H1 (cell line): Measurements from ENCODE around the gene PRIMPOL. TPM values are rescaled to one million over a fixed set of nuclear protein-coding genes. Genes with fewer than 3 reads are reported as not detected.

Experiments used
- CTCF ChIA-PET: fragments of 300-600 bp; sonication (Branson Sonifier 250); formaldehyde crosslinking; loops from one replicate; lab custom pipeline; 2021; ENCODE audit not compliant: partially characterized antibody; lab: Charles Lee
- POLR2A ChIA-PET: fragments of 300-600 bp; sonication (Branson Sonifier 250); formaldehyde crosslinking; loops from one replicate; lab custom pipeline; 2021; ENCODE audit warnings: inconsistent platforms; ENCODE audit not compliant: partially characterized antibody; lab: Charles Lee
- DNase-seq, 2 experiments: peaks; one replicate each; pipeline versions ENCODE4 v3.0.0 to v3.0.0-alpha.2; 2010 to 2022; ENCODE audit warnings: low spot score in 2 of 2, low read depth in 1 of 2, mixed read lengths in 1 of 2
- FAIRE-seq: peaks from 2 replicates; lab custom pipeline; 2011; peaks lifted over from hg19 to GRCh38; lab: Jason Lieb, UNC
- H2AFZ ChIP-seq: 2 replicates; pipeline ENCODE4 v1.8.1; 2012; ENCODE audit warnings: low read length, inconsistent platforms
- H2AK5ac ChIP-seq: 2 replicates; pipeline ENCODE4 v1.6.1; 2013; ENCODE audit warnings: low read depth, low read length
- H2BK120ac ChIP-seq: replicated peaks from 2 replicates; pipeline ENCODE3; 2013; ENCODE audit warnings: low read depth, low read length, inconsistent platforms
- H2BK12ac ChIP-seq: 2 replicates; pipeline ENCODE4 v1.6.1; 2013; ENCODE audit warnings: low read depth, low read length
- H2BK15ac ChIP-seq: 2 replicates; pipeline ENCODE4 v1.6.1; 2013; ENCODE audit warnings: low read length
- H2BK20ac ChIP-seq: 2 replicates; pipeline ENCODE4 v1.6.1; 2013; ENCODE audit warnings: low read length
- H2BK5ac ChIP-seq: 2 replicates; pipeline ENCODE4 v1.6.1; 2013; ENCODE audit warnings: low read depth, low read length
- H3K14ac ChIP-seq: 2 replicates; pipeline ENCODE4 v1.6.1; 2013; ENCODE audit warnings: inconsistent platforms; ENCODE audit not compliant: insufficient read length
- H3K18ac ChIP-seq: 2 replicates; pipeline ENCODE4 v1.6.1; 2013; ENCODE audit warnings: low read length; ENCODE audit errors: extremely low read depth
- H3K23ac ChIP-seq: 2 replicates; pipeline ENCODE4 v1.6.1; 2013; ENCODE audit warnings: inconsistent platforms; ENCODE audit not compliant: insufficient read length
- H3K23me2 ChIP-seq: 2 replicates; pipeline ENCODE4 v1.6.1; 2013; ENCODE audit warnings: low read depth, low read length
- H3K27ac ChIP-seq: 2 replicates; pipeline ENCODE4 v1.6.1; 2011; ENCODE audit warnings: low read depth, low read length, inconsistent platforms
- H3K27me3 ChIP-seq, 4 experiments: replicated peaks in 1 of 4; 1 replicate in 1 of 4; 2 replicates in 3 of 4; pipeline versions ENCODE4 v1.6.1 to v1.8.1; 2011 to 2013; ENCODE audit warnings: low read length in 3 of 4, mild to moderate bottlenecking in 3 of 4, inconsistent platforms in 2 of 4, mixed read lengths in 2 of 4, moderate library complexity in 1 of 4; ENCODE audit not compliant: control insufficient read depth in 3 of 4, insufficient read depth in 3 of 4; ENCODE audit errors: extremely low read depth in 1 of 4
- H3K36me3 ChIP-seq, 4 experiments: 2 replicates each; pipeline versions ENCODE4 v1.6.1 to v1.8.1; 2011 to 2013; ENCODE audit warnings: mild to moderate bottlenecking in 4 of 4, low read length in 3 of 4, moderate library complexity in 2 of 4, control low read depth in 1 of 4, inconsistent platforms in 1 of 4; ENCODE audit not compliant: insufficient read depth in 4 of 4, control insufficient read depth in 2 of 4
- H3K4ac ChIP-seq: replicated peaks from 2 replicates; pipeline ENCODE3; 2013; ENCODE audit warnings: low read length, low read depth, mixed read lengths, inconsistent platforms; ENCODE audit not compliant: insufficient read length
- H3K4me1 ChIP-seq, 4 experiments: replicated peaks in 1 of 4; 1 replicate in 1 of 4; 2 replicates in 3 of 4; pipeline versions ENCODE4 v1.6.1 to v1.8.1; 2011 to 2013; ENCODE audit warnings: low read length in 3 of 4, inconsistent platforms in 2 of 4, mixed read lengths in 1 of 4; ENCODE audit not compliant: insufficient read depth in 4 of 4, control insufficient read depth in 3 of 4
- H3K4me2 ChIP-seq, 2 experiments: 2 replicates each; pipeline versions ENCODE4 v1.6.1 to v1.8.1; 2011 to 2013; ENCODE audit warnings: low read depth in 2 of 2, low read length in 2 of 2, control low read depth in 1 of 2, inconsistent platforms in 1 of 2, mild to moderate bottlenecking in 1 of 2; ENCODE audit not compliant: insufficient read depth in 1 of 2
- H3K4me3 ChIP-seq, 4 experiments: fragments of 200-600, 300-600 bp in 1 of 4; sonication (generic), shearing (Covaris generic), sonication (Bioruptor Twin) in 1 of 4; 2 replicates each; pipeline versions ENCODE4 v1.5.1 to v1.8.1; 2011 to 2016; ENCODE audit warnings: low read length in 4 of 4, low read depth in 3 of 4, control low read depth in 2 of 4, inconsistent platforms in 2 of 4, mild to moderate bottlenecking in 2 of 4, mixed read lengths in 1 of 4, moderate library complexity in 1 of 4; ENCODE audit not compliant: insufficient read depth in 2 of 4; ENCODE audit errors: extremely low read depth in 1 of 4
- H3K56ac ChIP-seq: replicated peaks from 2 replicates; pipeline ENCODE3; 2013; ENCODE audit warnings: low read depth, mild to moderate bottlenecking, mixed read lengths, low read length, inconsistent platforms; ENCODE audit not compliant: insufficient read length
- H3K79me1 ChIP-seq: 2 replicates; pipeline ENCODE4 v1.6.1; 2013; ENCODE audit warnings: low read depth, low read length, control low read depth
- H3K79me2 ChIP-seq, 2 experiments: 2 replicates each; pipeline versions ENCODE4 v1.6.1 to v1.8.1; 2012 to 2013; ENCODE audit warnings: low read length in 2 of 2, mild to moderate bottlenecking in 2 of 2, inconsistent platforms in 1 of 2; ENCODE audit not compliant: insufficient read depth in 2 of 2, control insufficient read depth in 1 of 2
- H3K9ac ChIP-seq, 4 experiments: replicated peaks in 1 of 4; 1 replicate in 1 of 4; 2 replicates in 3 of 4; pipeline versions ENCODE4 v1.6.1 to v1.8.1; 2011 to 2013; ENCODE audit warnings: low read depth in 3 of 4, low read length in 3 of 4, control low read depth in 2 of 4, mild to moderate bottlenecking in 2 of 4, moderate library complexity in 2 of 4, inconsistent platforms in 1 of 4; ENCODE audit errors: extremely low read depth in 1 of 4
- H3K9me3 ChIP-seq, 2 experiments: 2 replicates each; pipeline versions ENCODE4 v1.6.1 to v1.8.1; 2012 to 2013; ENCODE audit warnings: mild to moderate bottlenecking in 2 of 2, moderate library complexity in 2 of 2, control low read depth in 1 of 2, inconsistent platforms in 1 of 2, low read depth in 1 of 2, low read length in 1 of 2, mixed read lengths in 1 of 2; ENCODE audit not compliant: insufficient read depth in 2 of 2
- H4K20me1 ChIP-seq, 2 experiments: replicated peaks in 1 of 2; 2 replicates each; pipeline versions ENCODE3 to v1.8.1; 2011 to 2013; ENCODE audit warnings: inconsistent platforms in 2 of 2, low read length in 2 of 2, mild to moderate bottlenecking in 1 of 2; ENCODE audit not compliant: insufficient read depth in 2 of 2, control insufficient read depth in 1 of 2
- H4K5ac ChIP-seq: 2 replicates; pipeline ENCODE4 v1.6.1; 2013; ENCODE audit warnings: low read length, low read depth, mixed read lengths, inconsistent platforms; ENCODE audit not compliant: insufficient read length
- H4K8ac ChIP-seq: 2 replicates; pipeline ENCODE4 v1.8.0; 2013; ENCODE audit warnings: mild to moderate bottlenecking, moderate library complexity, low read length, inconsistent platforms; ENCODE audit not compliant: insufficient read depth; ENCODE audit errors: extremely low read depth
- H4K91ac ChIP-seq: replicated peaks from 2 replicates; pipeline ENCODE3; 2013; ENCODE audit warnings: low read length, mixed read lengths, inconsistent platforms; ENCODE audit not compliant: insufficient read length
- BCL11A ChIP-seq, 2 experiments: IDR thresholded peaks; one replicate each; pipeline ENCODE4 v1.6.1; 2011; ENCODE audit warnings: low read depth in 2 of 2, low read length in 2 of 2, mild to moderate bottlenecking in 2 of 2
- CBX8 ChIP-seq: fragments of 300-800, 300-1000 bp; sonication (generic); IDR thresholded peaks from 2 replicates; pipeline ENCODE4 v1.7.1; 2016; ENCODE audit warnings: low read depth, low read length, borderline replicate concordance
- E2F6 ChIP-seq: IDR thresholded peaks from 2 replicates; pipeline ENCODE4 v1.6.1; 2012; ENCODE audit warnings: inconsistent platforms
- EGR1 ChIP-seq: IDR thresholded peaks from 2 replicates; pipeline ENCODE4 v1.6.1; 2011; ENCODE audit warnings: low read depth, low read length, borderline replicate concordance
- EZH2 ChIP-seq: fragments of 200-600 bp; sonication (generic); IDR thresholded peaks from 2 replicates; pipeline ENCODE4 v1.7.1; 2012; ENCODE audit warnings: low read depth, mild to moderate bottlenecking, moderate library complexity, low read length, inconsistent platforms; ENCODE audit not compliant: severe bottlenecking
- KDM5A ChIP-seq: fragments of 200-600 bp; IDR thresholded peaks from 2 replicates; pipeline ENCODE4 v1.7.1; 2012; ENCODE audit warnings: mild to moderate bottlenecking, low read length, inconsistent platforms, mixed read lengths
- NANOG ChIP-seq: IDR thresholded peaks from 2 replicates; pipeline ENCODE4 v1.6.1; 2011; ENCODE audit warnings: low read length, low read depth, mild to moderate bottlenecking, inconsistent platforms; ENCODE audit not compliant: insufficient read depth, poor library complexity, severe bottlenecking
- POLR2A ChIP-seq, 2 experiments: IDR thresholded peaks; 1 replicate in 1 of 2; 2 replicates in 1 of 2; pipeline ENCODE4 v1.6.1; 2011; ENCODE audit warnings: low read depth in 2 of 2, low read length in 2 of 2, mild to moderate bottlenecking in 2 of 2; ENCODE audit errors: control extremely low read depth in 1 of 2
- RXRA ChIP-seq: IDR thresholded peaks from 2 replicates; pipeline ENCODE4 v1.6.1; 2011; ENCODE audit warnings: low read depth, mild to moderate bottlenecking, low read length, moderate library complexity; ENCODE audit not compliant: insufficient read depth
- SIRT6 ChIP-seq: IDR thresholded peaks from one replicate; pipeline ENCODE4 v1.7.1; 2012; ENCODE audit warnings: low read length, inconsistent platforms
- SIX5 ChIP-seq: IDR thresholded peaks from 2 replicates; pipeline ENCODE4 v1.6.1; 2011; ENCODE audit warnings: mild to moderate bottlenecking, low read depth, low read length
- TEAD4 ChIP-seq: IDR thresholded peaks from 2 replicates; pipeline ENCODE4 v1.6.1; 2012; ENCODE audit warnings: low read depth, low read length, inconsistent platforms, mixed read lengths
- WGBS, 2 experiments: shearing (Covaris generic) in 1 of 2; methylation state at CpG; one replicate each; pipeline versions ENCODE4 v1.1.6 to v1.1.7; 2013 to 2015; ENCODE audit warnings: low lambda C conversion rate in 2 of 2, mixed read lengths in 2 of 2, inconsistent platforms in 1 of 2, low coverage in 1 of 2, missing lambda C conversion rate in 1 of 2; ENCODE audit not compliant: insufficient replicate concordance in 2 of 2, insufficient coverage in 1 of 2, insufficient read length in 1 of 2; ENCODE audit errors: extremely low coverage in 1 of 2, missing lambda C conversion rate in 1 of 2; 5-methylcytosine and 5-hydroxymethylcytosine counted together
- polyA plus RNA-seq, 7 experiments: library from polyadenylated mRNA; depleted of rRNA in 3 of 7; stranded (reverse) in 5 of 7; unstranded in 2 of 7; fragments of >200 nt in 5 of 7; fragments of 200-250 nt in 2 of 7; gene quantifications; 1 replicate in 5 of 7; 2 replicates in 1 of 7; 4 replicates in 1 of 7; pipeline versions ENCODE4 v1.2.1 to v1.2.3, GENCODE V29; 2011 to 2013; ENCODE audit warnings: missing spikeins in 2 of 7, mixed read lengths in 2 of 7
- total RNA-seq: library from RNA; stranded (reverse); fragmentation: NEBNext Ultra II Directional; extraction: Animal tissue kit (Norgen Biotek cat#: 25700); gene quantifications from 2 replicates; pipeline ENCODE4 v1.2.1, GENCODE V29; 2021
- TF ChIP-seq, protein P1 (sequence below): IDR thresholded peaks from 2 replicates; pipeline ENCODE4 v1.6.1; 2011; ENCODE audit warnings: low read length, improper control_type of control experiment

Gene PRIMPOL
- total and polyA plus RNA-seq, 2 of the 8 experiments (the other 6 are each of a cell fraction or from before 2014, with no cell fraction given): 4.4 to 6.7 TPM

- Histone ChIP-seq H4K8ac (no peak overlapping the region), H3K4me3 (no peak overlapping the region), H2AK5ac (no peak overlapping the region), H3K27me3 (no peaks in the 10 kb centered on the region), H4K91ac (no peak overlapping the region), H3K9ac (no peak overlapping the region), H3K14ac (no peak overlapping the region), H3K4ac (no peak overlapping the region), H3K9me3 (peaks cover 16% of the 10 kb centered on the region in 2 experiments), H2BK15ac (no peak overlapping the region), H3K27ac (no peak overlapping the region), H3K23me2 (no peaks in the 10 kb centered on the region), H2BK5ac (no peak overlapping the region), H2BK20ac (no peak overlapping the region), H3K79me1 (no peaks in the 10 kb centered on the region), H4K20me1 (no peaks in the 10 kb centered on the region), H3K4me1 (peaks cover 5 to 21% (median 13%) of the 10 kb centered on the region in 4 experiments), H3K4me2 (no peak overlapping the region), H3K79me2 (no peaks in the 10 kb centered on the region), H3K23ac (no peak overlapping the region), H4K5ac (no peak overlapping the region), H3K18ac (no peak overlapping the region), H3K36me3 (peaks cover 0 to 6% (median 0%) of the 10 kb centered on the region in 4 experiments; a peak in 1 of 8 replicates), H2BK120ac (no peak overlapping the region), H2BK12ac (no peak overlapping the region), H3K56ac (no peak overlapping the region), H2AFZ (no peak overlapping the region)
- POLR2A ChIA-PET: no interaction called here
- CTCF ChIA-PET: interaction anchor here (1.0 kb wide), 1 partner anchor 22 kb away, joined by 4 read pairs; no protein-coding TSS in a partner anchor
- FAIRE-seq: no peak
- 72% methylated on average over 4 of the region's 4 CpGs; no CpG with 5 or more reads in 1 of the 2 experiments for WGBS, 2 experiments
- TF ChIP-seq E2F6 (no peak), POLR2A (IDR thresholded peaks at IDR 0.05; ENCODE audit: control extremely low read depth in 1 of 2, low read depth in 2 of 2, low read length in 2 of 2) (no peak), TEAD4 (no peak), NANOG (no peak), CBX8 (no peak), KDM5A (no peak), BCL11A (IDR thresholded peaks at IDR 0.05; ENCODE audit: low read depth in 2 of 2, low read length in 2 of 2) (no peak), SIRT6 (no peak), EGR1 (no peak), RXRA (no peak), SIX5 (no peak), EZH2 (no peak)
- TF ChIP-seq, protein P1, sequence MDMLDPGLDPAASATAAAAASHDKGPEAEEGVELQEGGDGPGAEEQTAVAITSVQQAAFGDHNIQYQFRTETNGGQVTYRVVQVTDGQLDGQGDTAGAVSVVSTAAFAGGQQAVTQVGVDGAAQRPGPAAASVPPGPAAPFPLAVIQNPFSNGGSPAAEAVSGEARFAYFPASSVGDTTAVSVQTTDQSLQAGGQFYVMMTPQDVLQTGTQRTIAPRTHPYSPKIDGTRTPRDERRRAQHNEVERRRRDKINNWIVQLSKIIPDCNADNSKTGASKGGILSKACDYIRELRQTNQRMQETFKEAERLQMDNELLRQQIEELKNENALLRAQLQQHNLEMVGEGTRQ: no peak
- DNase-seq: no peak
Measured at GRCh38 chr4:184743650-184744049, 94.1 kb downstream of the PRIMPOL start.
